ENCODE results near the gene SND1.

Gene SND1

DNA sequence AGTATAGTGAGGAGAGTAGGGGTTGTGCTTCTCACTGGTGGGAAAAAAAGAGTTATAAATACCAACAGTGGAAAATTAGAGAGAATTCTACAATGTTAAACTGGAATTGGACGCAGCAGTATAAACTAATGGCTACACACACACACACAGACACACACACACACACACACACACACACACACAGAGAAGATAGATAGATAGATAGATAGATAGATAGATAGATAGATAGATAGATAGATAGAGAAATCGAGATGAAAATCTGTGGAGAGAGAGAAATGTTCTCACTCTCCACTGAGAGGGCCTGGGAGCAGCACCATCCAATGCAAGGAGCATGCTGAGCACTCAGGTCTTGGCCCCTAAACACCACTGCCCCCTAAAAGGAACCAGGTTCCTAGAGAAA lies 479.1 kb downstream of the SND1 start:
- Histone ChIP-seq H3K9me3 (ENCODE audit: low read length) (no peaks in the 10 kb centered on the region), H3K4me2 (ENCODE audit: low read length) (no peak overlapping the region), H2AFZ (ENCODE audit: low read length) (no peak overlapping the region), H3K27ac (ENCODE audit: low read depth, low read length, poor library complexity, severe bottlenecking) (no peak overlapping the region), H3K36me3 (ENCODE audit: insufficient read depth, low read length) (no peaks in the 10 kb centered on the region), H3K9ac (ENCODE audit: low read length) (no peak overlapping the region), H3K4me3 (ENCODE audit: low read depth, low read length, poor library complexity, severe bottlenecking) (no peak overlapping the region), H3K4me1 (ENCODE audit: insufficient read depth, low read length, severe bottlenecking) (peaks cover 29% of the 10 kb centered on the region), H3K9me2 (ENCODE audit: low read depth, low read length) (no peaks in the 10 kb centered on the region), H3K79me2 (ENCODE audit: insufficient read depth, low read length) (no peaks in the 10 kb centered on the region), H4K20me1 (ENCODE audit: insufficient read depth, low read length) (no peaks in the 10 kb centered on the region), H3F3A (ENCODE audit: insufficient read depth, low read length) (no peaks in the 10 kb centered on the region), H3K27me3 (ENCODE audit: insufficient read depth, low read length) (no peaks in the 10 kb centered on the region)
- no peak for TF ChIP-seq EZH2 (IDR thresholded peaks at IDR 0.05; ENCODE audit: borderline replicate concordance, low read length)
- TF ChIP-seq, protein P1, sequence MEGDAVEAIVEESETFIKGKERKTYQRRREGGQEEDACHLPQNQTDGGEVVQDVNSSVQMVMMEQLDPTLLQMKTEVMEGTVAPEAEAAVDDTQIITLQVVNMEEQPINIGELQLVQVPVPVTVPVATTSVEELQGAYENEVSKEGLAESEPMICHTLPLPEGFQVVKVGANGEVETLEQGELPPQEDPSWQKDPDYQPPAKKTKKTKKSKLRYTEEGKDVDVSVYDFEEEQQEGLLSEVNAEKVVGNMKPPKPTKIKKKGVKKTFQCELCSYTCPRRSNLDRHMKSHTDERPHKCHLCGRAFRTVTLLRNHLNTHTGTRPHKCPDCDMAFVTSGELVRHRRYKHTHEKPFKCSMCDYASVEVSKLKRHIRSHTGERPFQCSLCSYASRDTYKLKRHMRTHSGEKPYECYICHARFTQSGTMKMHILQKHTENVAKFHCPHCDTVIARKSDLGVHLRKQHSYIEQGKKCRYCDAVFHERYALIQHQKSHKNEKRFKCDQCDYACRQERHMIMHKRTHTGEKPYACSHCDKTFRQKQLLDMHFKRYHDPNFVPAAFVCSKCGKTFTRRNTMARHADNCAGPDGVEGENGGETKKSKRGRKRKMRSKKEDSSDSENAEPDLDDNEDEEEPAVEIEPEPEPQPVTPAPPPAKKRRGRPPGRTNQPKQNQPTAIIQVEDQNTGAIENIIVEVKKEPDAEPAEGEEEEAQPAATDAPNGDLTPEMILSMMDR (IDR thresholded peaks at IDR 0.05; ENCODE audit: low read length) = no peak

DNA sequence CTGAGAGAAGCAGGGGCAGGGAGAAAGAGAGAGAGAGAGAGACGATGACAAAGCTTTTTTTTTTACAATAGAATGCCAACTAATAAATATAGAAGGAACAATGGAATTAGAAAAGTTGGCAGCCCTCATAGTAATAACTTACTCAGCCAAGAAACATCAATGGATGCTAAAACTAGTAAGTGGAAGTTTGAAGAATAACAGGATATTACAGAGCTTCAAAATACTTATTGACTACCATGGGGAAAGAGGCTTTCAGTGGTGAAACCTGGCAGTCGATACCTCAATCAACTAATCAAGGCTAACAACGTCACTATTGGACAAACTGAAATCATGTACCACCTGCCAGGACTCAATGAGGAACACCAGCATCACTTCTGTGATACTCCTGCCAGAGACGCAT lies 479.7 kb downstream of the SND1 start:
- peaks cover 32% of the 10 kb centered on the region for H3K4me1 ChIP-seq (ENCODE audit: insufficient read depth, low read length, severe bottlenecking)
- no peak overlapping the region for H3K4me3 ChIP-seq (ENCODE audit: low read depth, low read length, poor library complexity, severe bottlenecking)
- H3F3A ChIP-seq (ENCODE audit: insufficient read depth, low read length) = no peaks in the 10 kb centered on the region
- H3K27ac ChIP-seq (ENCODE audit: low read depth, low read length, poor library complexity, severe bottlenecking) = no peak overlapping the region
- no peaks in the 10 kb centered on the region for H3K27me3 ChIP-seq (ENCODE audit: insufficient read depth, low read length)
- H3K79me2 ChIP-seq (ENCODE audit: insufficient read depth, low read length) = no peaks in the 10 kb centered on the region
- no peaks in the 10 kb centered on the region for H3K9me2 ChIP-seq (ENCODE audit: low read depth, low read length)
- no peak overlapping the region for H3K9ac ChIP-seq (ENCODE audit: low read length)
- TF ChIP-seq EZH2 (IDR thresholded peaks at IDR 0.05; ENCODE audit: borderline replicate concordance, low read length) = no peak
- TF ChIP-seq, protein P1 (IDR thresholded peaks at IDR 0.05; ENCODE audit: low read length) = no peak
- H3K4me2 ChIP-seq (ENCODE audit: low read length) = no peak overlapping the region
- H3K9me3 ChIP-seq (ENCODE audit: low read length) = no peaks in the 10 kb centered on the region
- no peaks in the 10 kb centered on the region for H4K20me1 ChIP-seq (ENCODE audit: insufficient read depth, low read length)
- no peak overlapping the region for H2AFZ ChIP-seq (ENCODE audit: low read length)
- no peaks in the 10 kb centered on the region for H3K36me3 ChIP-seq (ENCODE audit: insufficient read depth, low read length)

DNA sequence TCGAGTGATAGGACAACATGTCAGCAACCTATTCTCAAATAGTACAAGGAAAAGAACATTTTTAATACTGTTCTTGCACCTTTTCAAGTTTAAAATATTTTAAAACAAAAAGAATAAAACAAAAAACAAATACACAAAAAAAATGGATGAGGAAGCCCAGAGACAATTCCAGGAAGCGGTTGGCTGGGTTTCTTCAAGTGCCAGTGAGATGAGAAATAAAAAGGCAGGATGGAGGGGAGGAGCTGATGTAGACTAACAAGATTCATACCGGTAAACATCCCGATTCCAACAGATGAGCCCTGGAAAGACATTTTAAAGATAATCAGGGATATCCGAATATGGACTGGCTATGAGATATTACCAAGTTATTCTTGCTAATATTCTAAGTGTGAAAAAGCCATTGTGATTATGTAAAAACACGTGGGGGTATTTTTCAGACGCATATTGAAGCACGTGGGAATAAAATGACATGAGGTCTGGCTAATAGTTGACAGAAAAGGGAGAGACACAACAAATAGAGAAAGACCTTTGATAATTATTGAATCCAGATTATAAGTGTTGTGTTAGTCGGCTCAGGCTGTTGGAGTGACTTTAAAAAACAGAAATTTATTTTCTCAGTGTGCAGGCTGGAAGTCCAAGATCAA lies 480.6 kb downstream of the SND1 start:
- Histone ChIP-seq H3K4me2 (ENCODE audit: low read length) (no peak overlapping the region), H3K4me3 (ENCODE audit: low read depth, low read length, poor library complexity, severe bottlenecking) (no peak overlapping the region), H3K9me3 (ENCODE audit: low read length) (no peaks in the 10 kb centered on the region), H3K36me3 (ENCODE audit: insufficient read depth, low read length) (no peaks in the 10 kb centered on the region), H3K9ac (ENCODE audit: low read length) (no peak overlapping the region), H3K27me3 (ENCODE audit: insufficient read depth, low read length) (no peaks in the 10 kb centered on the region), H4K20me1 (ENCODE audit: insufficient read depth, low read length) (no peaks in the 10 kb centered on the region), H3K79me2 (ENCODE audit: insufficient read depth, low read length) (no peaks in the 10 kb centered on the region), H3K9me2 (ENCODE audit: low read depth, low read length) (no peaks in the 10 kb centered on the region), H3K4me1 (ENCODE audit: insufficient read depth, low read length, severe bottlenecking) (peaks cover 32% of the 10 kb centered on the region), H2AFZ (ENCODE audit: low read length) (no peak overlapping the region), H3F3A (ENCODE audit: insufficient read depth, low read length) (0 out of 2 replicates have a peak, but pooled peaks cover 1% of the 10 kb centered on the region), H3K27ac (ENCODE audit: low read depth, low read length, poor library complexity, severe bottlenecking) (no peak overlapping the region)
- TF ChIP-seq, protein P1 (IDR thresholded peaks at IDR 0.05; ENCODE audit: low read length) = no peak
- TF ChIP-seq EZH2 (IDR thresholded peaks at IDR 0.05; ENCODE audit: borderline replicate concordance, low read length) = no peak

All from OCI-LY1 (cell line).